ENCODE results near the gene UCP1. TPM values are rescaled to one million over a fixed set of nuclear protein-coding genes. Genes with fewer than 3 reads are reported as not detected.

The UCP1 gene
- total RNA-seq, 4 donors from 2014 or later = not detected

- no peaks in the 10 kb centered on the region for H3K27me3 ChIP-seq
- no peaks in the 10 kb centered on the region for H3K36me3 ChIP-seq
- H3K27ac ChIP-seq = no peak overlapping the region
- no peaks in the 10 kb centered on the region for H3K9me3 ChIP-seq
- 69% methylated on average over 6 of the region's 6 CpGs for WGBS, 2 donors (ENCODE audit: low coverage in 1 of 2)
- no peak for DNase-seq
- TF ChIP-seq EP300 (IDR thresholded peaks at IDR 0.05; ENCODE audit: low read depth) (no peak), CTCF (IDR thresholded peaks at IDR 0.05) (no peak), POLR2AphosphoS5 (IDR thresholded peaks at IDR 0.05) (no peak), POLR2A (IDR thresholded peaks at IDR 0.05) (no peak)
- intact Hi-C loops (cut with DNase I; ENCODE audit: low total_unique reads) = no loop called here
- no peak overlapping the region for H3K4me3 ChIP-seq
- no peaks in the 10 kb centered on the region for H3K4me1 ChIP-seq
- in situ Hi-C loops (cut with MboI; ENCODE audit: low pct_ligation_motif_present in 1 of 4, low pct_unique_long_range_greater_than_20kb in 1 of 4, low sequenced_read_pairs in 3 of 4) = no loop called here
Measured at GRCh38 chr4:140556372-140557085, 12.2 kb downstream of the UCP1 start.

- Histone ChIP-seq H3K4me3 (no peak overlapping the region), H3K27me3 (no peaks in the 10 kb centered on the region), H3K4me1 (no peaks in the 10 kb centered on the region), H3K9me3 (no peaks in the 10 kb centered on the region), H3K36me3 (peaks cover 0 to 12% (median 2%) of the 10 kb centered on the region in 4 donors), H3K27ac (no peak overlapping the region)
- DNase-seq = no peak
- intact Hi-C loops (cut with DNase I; ENCODE audit: low total_unique reads) = no loop called here
- in situ Hi-C loops (cut with MboI; ENCODE audit: low pct_ligation_motif_present in 1 of 4, low pct_unique_long_range_greater_than_20kb in 1 of 4, low sequenced_read_pairs in 3 of 4) = no loop called here
- WGBS, 2 donors (ENCODE audit: low coverage in 1 of 2) = 83 to 89% methylated on average over 4 of the region's 4 CpGs
- no peak for TF ChIP-seq POLR2AphosphoS5 (IDR thresholded peaks at IDR 0.05)
- no peak for TF ChIP-seq CTCF (IDR thresholded peaks at IDR 0.05)
- TF ChIP-seq EP300 (IDR thresholded peaks at IDR 0.05; ENCODE audit: low read depth) = no peak
- TF ChIP-seq POLR2A (IDR thresholded peaks at IDR 0.05) = no peak
Measured at GRCh38 chr4:140533951-140534480, 34.7 kb downstream of the UCP1 start.

GRCh38 chr4:140529434-140529833 is 39.3 kb downstream of the UCP1 start:
- TF ChIP-seq EP300 (IDR thresholded peaks at IDR 0.05; ENCODE audit: low read depth) (no peak), CTCF (IDR thresholded peaks at IDR 0.05) (no peak), POLR2AphosphoS5 (IDR thresholded peaks at IDR 0.05) (no peak), POLR2A (IDR thresholded peaks at IDR 0.05) (no peak)
- no peak overlapping the region for H3K4me3 ChIP-seq
- intact Hi-C loops (cut with DNase I; ENCODE audit: low total_unique reads) (no loop called here), in situ Hi-C loops (cut with MboI; ENCODE audit: low pct_ligation_motif_present in 1 of 4, low pct_unique_long_range_greater_than_20kb in 1 of 4, low sequenced_read_pairs in 3 of 4) (no loop called here)
- 56 to 71% methylated on average over 1 of the region's 1 CpG for WGBS, 2 donors (ENCODE audit: low coverage in 1 of 2)
- H3K9me3 ChIP-seq = no peaks in the 10 kb centered on the region
- H3K27me3 ChIP-seq = no peaks in the 10 kb centered on the region
- DNase-seq = no peak
- no peak overlapping the region for H3K27ac ChIP-seq
- H3K4me1 ChIP-seq = peaks cover 0 to 14% (median 5%) of the 10 kb centered on the region in 4 donors
- peaks cover 0 to 9% (median 0%) of the 10 kb centered on the region in 4 donors for H3K36me3 ChIP-seq

DNA sequence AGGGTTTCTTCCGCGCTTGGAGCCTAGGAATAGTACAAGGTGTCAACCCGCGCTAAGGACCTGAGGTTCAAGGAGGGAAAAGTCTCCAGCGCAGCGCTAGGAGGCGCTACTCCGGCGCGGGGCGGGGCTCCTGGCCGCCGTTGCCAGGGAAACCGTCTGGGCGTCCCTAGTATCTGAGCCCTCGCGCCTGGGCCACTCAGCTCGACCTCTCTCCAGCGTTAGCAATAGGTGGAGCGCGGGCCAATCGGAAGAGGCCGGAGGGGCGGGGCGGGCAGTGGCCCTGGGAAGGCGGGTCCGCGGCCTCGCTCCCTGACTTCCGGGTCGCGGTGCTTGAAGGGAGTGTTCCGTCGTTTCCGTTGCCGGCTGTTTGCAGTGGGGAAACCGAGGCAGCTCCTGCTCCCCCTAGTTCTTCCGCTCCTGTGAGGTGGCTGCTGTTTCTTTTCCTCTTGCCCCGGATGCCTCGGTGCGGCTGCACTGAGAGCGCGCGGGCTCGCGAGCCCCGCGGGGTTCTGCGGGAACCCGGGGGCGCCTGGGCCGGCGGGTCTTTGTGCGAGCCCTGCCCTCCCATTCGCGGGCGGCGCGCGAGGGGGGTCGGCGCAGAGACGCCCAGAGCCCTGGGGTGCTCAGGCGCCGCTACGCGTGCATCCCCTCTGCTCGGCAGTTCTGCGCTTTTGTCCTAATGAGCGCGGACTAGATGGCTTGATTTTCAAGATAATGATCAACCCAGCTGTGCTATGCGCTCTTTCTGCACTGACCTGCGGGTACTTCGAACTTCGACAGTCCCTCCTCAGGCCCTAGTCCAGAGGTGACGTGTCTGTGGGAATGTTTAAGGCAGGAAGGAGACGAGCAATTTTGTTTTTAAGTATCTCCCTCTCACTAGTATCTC is 44.7 kb downstream of the UCP1 start, which contains the start of gene ELMOD2:
TSS of gene ELMOD2 (plus strand) at position 312 of the 886 bp plus-strand sequence. CDS start 1,261 bp downstream, outside the sequence.
- H3K4me3 ChIP-seq = peak within 1 kb of the TSS; percentile 77 to 97 (median 88)
- TF ChIP-seq CTCF (IDR thresholded peaks at IDR 0.05) (peak; percentile 85 to 96 (median 94)), POLR2AphosphoS5 (IDR thresholded peaks at IDR 0.05) (peak; percentile 68 to 86 (median 82)), POLR2A (IDR thresholded peaks at IDR 0.05) (peak; percentile 79), EP300 (IDR thresholded peaks at IDR 0.05; ENCODE audit: low read depth) (no peak)
- H3K4me1 ChIP-seq = peaks cover 0 to 21% (median 5%) of the 10 kb centered on the region in 4 donors
- H3K36me3 ChIP-seq = peaks cover 0 to 9% (median 0%) of the 10 kb centered on the region in 4 donors
- in situ Hi-C loops (cut with MboI; ENCODE audit: low pct_ligation_motif_present in 1 of 4, low pct_unique_long_range_greater_than_20kb in 1 of 4, low sequenced_read_pairs in 3 of 4) (no loop called here), intact Hi-C loops (cut with DNase I; ENCODE audit: low total_unique reads) (no loop called here)
- WGBS, 2 donors (ENCODE audit: low coverage in 1 of 2) = 0% methylated on average over 77 of the region's 77 CpGs; no CpG with 5 or more reads in 1 of the 2 donors
- DNase-seq = peak; percentile 99
- H3K27ac ChIP-seq = peak within 1 kb of the TSS; percentile 92 to 94 (median 94)
- H3K9me3 ChIP-seq = no peaks in the 10 kb centered on the region
- H3K27me3 ChIP-seq = no peaks in the 10 kb centered on the region

All from transverse colon (tissue), 4 donors.